ENCODE results near the gene RTN1.

Gene RTN1

GRCh38 chr14:59849411-59850130 is 21.0 kb downstream of the RTN1 start:
- DNase-seq (ENCODE audit: low read depth in 2 of 2), result no peak

GRCh38 chr14:59848671-59849070 is 21.9 kb downstream of the RTN1 start:
- DNase-seq (ENCODE audit: low read depth in 2 of 2), result no peak

GRCh38 chr14:59847711-59848110 is 22.9 kb downstream of the RTN1 start:
- no peak for DNase-seq (ENCODE audit: low read depth in 2 of 2)

GRCh38 chr14:59846595-59846994 is 24.0 kb downstream of the RTN1 start:
- DNase-seq (ENCODE audit: low read depth in 2 of 2), result no peak

- no peak for DNase-seq (ENCODE audit: low read depth in 2 of 2)
Observed at GRCh38 chr14:59845245-59845644, 25.3 kb downstream of the RTN1 start.

- DNase-seq (ENCODE audit: low read depth in 2 of 2), result no peak
Observed at GRCh38 chr14:59844186-59844812, 26.3 kb downstream of the RTN1 start.

- DNase-seq (ENCODE audit: low read depth in 2 of 2), result no peak
Observed at GRCh38 chr14:59836116-59836515, 34.5 kb downstream of the RTN1 start.

- no peak for DNase-seq (ENCODE audit: low read depth in 2 of 2)
Observed at GRCh38 chr14:59832653-59833294, 37.8 kb downstream of the RTN1 start.

- no peak for DNase-seq (ENCODE audit: low read depth in 2 of 2)
Observed at GRCh38 chr14:59831121-59831730, 39.4 kb downstream of the RTN1 start.

GRCh38 chr14:59830338-59830734 is 40.2 kb downstream of the RTN1 start:
- no peak for DNase-seq (ENCODE audit: low read depth in 2 of 2)

GRCh38 chr14:59829469-59830337 is 40.9 kb downstream of the RTN1 start:
- DNase-seq (ENCODE audit: low read depth in 2 of 2), result no peak

GRCh38 chr14:59828276-59828675 is 42.3 kb downstream of the RTN1 start:
- no peak for DNase-seq (ENCODE audit: low read depth in 2 of 2)

GRCh38 chr14:59827401-59827800 is 43.2 kb downstream of the RTN1 start:
- no peak for DNase-seq (ENCODE audit: low read depth in 2 of 2)

- DNase-seq (ENCODE audit: low read depth in 2 of 2), result no peak
Observed at GRCh38 chr14:59826150-59826549, 44.4 kb downstream of the RTN1 start.

- no peak for DNase-seq (ENCODE audit: low read depth in 2 of 2)
Observed at GRCh38 chr14:59823179-59823578, 47.4 kb downstream of the RTN1 start.

- DNase-seq (ENCODE audit: low read depth in 2 of 2), result no peak
Observed at GRCh38 chr14:59819446-59820088, 51.0 kb downstream of the RTN1 start.

GRCh38 chr14:59816941-59817340 is 53.6 kb downstream of the RTN1 start:
- no peak for DNase-seq (ENCODE audit: low read depth in 2 of 2)

- no peak for DNase-seq (ENCODE audit: low read depth in 2 of 2)
Observed at GRCh38 chr14:59814988-59815387, 55.6 kb downstream of the RTN1 start.

- DNase-seq (ENCODE audit: low read depth in 2 of 2), result no peak
Observed at GRCh38 chr14:59811815-59812214, 58.8 kb downstream of the RTN1 start.

GRCh38 chr14:59811073-59811472 is 59.5 kb downstream of the RTN1 start:
- no peak for DNase-seq (ENCODE audit: low read depth in 2 of 2)

GRCh38 chr14:59803052-59803540 is 67.5 kb downstream of the RTN1 start:
- no peak for DNase-seq (ENCODE audit: low read depth in 2 of 2)

Measured in stimulated activated CD8-positive, alpha-beta memory T cell treated with anti-CD3 and anti-CD28 coated beads, Interleukin-2, amount 100 ng/mL, for 48 hours (primary cell).